Measurements from ENCODE around the gene MBD5. TPM values are rescaled to one million over a fixed set of nuclear protein-coding genes. Genes with fewer than 3 reads are reported as not detected.

MBD5 gene
- total and polyA plus RNA-seq, 2 donors (not counting 1 experiment from before 2014, with no cell fraction given) = 10.9 to 69.7 TPM

GRCh38 chr2:148515120-148515519, 494.2 kb downstream of the MBD5 start:
- H3K4me3 ChIP-seq (ENCODE audit: control extremely low read depth in 1 of 5, extremely low read depth in 1 of 5, insufficient read depth in 1 of 5, low read depth in 2 of 5, low read length in 4 of 5) = no peak overlapping the region
- no peaks in the 10 kb centered on the region for H3K9me3 ChIP-seq (ENCODE audit: control extremely low read depth in 1 of 3, control insufficient read depth in 2 of 3, insufficient read depth in 1 of 3, low read length in 2 of 3)
- no CpG with 5 or more reads among the region's 1 CpG for WGBS (ENCODE audit: insufficient coverage)
- intact Hi-C loops (cut with micrococcal nuclease) = no loop called here
- H4K20me1 ChIP-seq (ENCODE audit: control insufficient read depth, insufficient read depth, low read length, poor library complexity, severe bottlenecking) = no peaks in the 10 kb centered on the region
- Mint-ChIP-seq H3K4me3 (no peak overlapping the region), H3K9me3 (ENCODE audit: insufficient read depth) (no peaks in the 10 kb centered on the region), H3K27me3 (no peaks in the 10 kb centered on the region), H3K4me1 (no peaks in the 10 kb centered on the region), H3K27ac (no peak overlapping the region)
- H3K27me3 ChIP-seq (replicated peaks in 1 of 4; ENCODE audit: control extremely low read depth in 1 of 4, control insufficient read depth in 3 of 4, insufficient read depth in 4 of 4, low read length in 3 of 4) = no peaks in the 10 kb centered on the region
- no peak for DNase-seq
- H3K36me3 ChIP-seq (replicated peaks in 1 of 2; ENCODE audit: control extremely low read depth in 1 of 2, control insufficient read depth in 1 of 2, extremely low read depth in 1 of 2, insufficient read depth in 2 of 2, low read length in 1 of 2) = peaks cover 0 to 7% of the 10 kb centered on the region in 2 experiments
- no peak overlapping the region for H3K9ac ChIP-seq (ENCODE audit: low read length)
- CTCF ChIA-PET = no interaction called here
- POLR2A ChIA-PET = no interaction called here
- H3K79me2 ChIP-seq (ENCODE audit: control insufficient read depth, insufficient read depth, low read length) = no peaks in the 10 kb centered on the region
- TF ChIP-seq EZH2 (IDR thresholded peaks at IDR 0.05; ENCODE audit: borderline replicate concordance, insufficient read depth, low read depth, low read length, poor library complexity, severe bottlenecking) (no peak), CTCF (IDR thresholded peaks at IDR 0.05) (no peak)
- ATAC-seq (ENCODE audit: low read depth) = no peak
- H3K4me1 ChIP-seq (ENCODE audit: control insufficient read depth in 2 of 2, insufficient read depth in 2 of 2, low read length in 2 of 2) = no peaks in the 10 kb centered on the region
- H2AFZ ChIP-seq (ENCODE audit: insufficient read depth, low read depth, low read length, poor library complexity, severe bottlenecking) = no peak overlapping the region
- H3K4me2 ChIP-seq (replicated peaks; ENCODE audit: low read depth, low read length, poor library complexity, severe bottlenecking) = no peak overlapping the region
- no peak overlapping the region for H3K27ac ChIP-seq (ENCODE audit: low read length in 2 of 2)

GRCh38 chr2:148515976-148516375, 495.1 kb downstream of the MBD5 start:
- no peak overlapping the region for H3K4me3 Mint-ChIP-seq
- Histone ChIP-seq H4K20me1 (ENCODE audit: control insufficient read depth, insufficient read depth, low read length, poor library complexity, severe bottlenecking) (no peaks in the 10 kb centered on the region), H3K27me3 (replicated peaks in 1 of 4; ENCODE audit: control extremely low read depth in 1 of 4, control insufficient read depth in 3 of 4, insufficient read depth in 4 of 4, low read length in 3 of 4) (no peaks in the 10 kb centered on the region), H3K79me2 (ENCODE audit: control insufficient read depth, insufficient read depth, low read length) (no peaks in the 10 kb centered on the region), H3K4me1 (ENCODE audit: control insufficient read depth in 2 of 2, insufficient read depth in 2 of 2, low read length in 2 of 2) (no peaks in the 10 kb centered on the region), H3K9me3 (ENCODE audit: control extremely low read depth in 1 of 3, control insufficient read depth in 2 of 3, insufficient read depth in 1 of 3, low read length in 2 of 3) (no peaks in the 10 kb centered on the region), H3K4me2 (replicated peaks; ENCODE audit: low read depth, low read length, poor library complexity, severe bottlenecking) (no peak overlapping the region), H2AFZ (ENCODE audit: insufficient read depth, low read depth, low read length, poor library complexity, severe bottlenecking) (no peak overlapping the region), H3K36me3 (replicated peaks in 1 of 2; ENCODE audit: control extremely low read depth in 1 of 2, control insufficient read depth in 1 of 2, extremely low read depth in 1 of 2, insufficient read depth in 2 of 2, low read length in 1 of 2) (peaks cover 0 to 7% of the 10 kb centered on the region in 2 experiments), H3K4me3 (ENCODE audit: control extremely low read depth in 1 of 5, extremely low read depth in 1 of 5, insufficient read depth in 1 of 5, low read depth in 2 of 5, low read length in 4 of 5) (no peak overlapping the region), H3K9ac (ENCODE audit: low read length) (no peak overlapping the region), H3K27ac (ENCODE audit: low read length in 2 of 2) (no peak overlapping the region)
- no peak overlapping the region for H3K27ac Mint-ChIP-seq
- H3K4me1 Mint-ChIP-seq = no peaks in the 10 kb centered on the region
- intact Hi-C loops (cut with micrococcal nuclease) = no loop called here
- ChIA-PET POLR2A (no interaction called here), CTCF (no interaction called here)
- no peak for DNase-seq
- WGBS (ENCODE audit: insufficient coverage) = no CpG with 5 or more reads among the region's 2 CpGs
- ATAC-seq (ENCODE audit: low read depth) = no peak
- TF ChIP-seq EZH2 (IDR thresholded peaks at IDR 0.05; ENCODE audit: borderline replicate concordance, insufficient read depth, low read depth, low read length, poor library complexity, severe bottlenecking) (no peak), CTCF (IDR thresholded peaks at IDR 0.05) (no peak)
- no peaks in the 10 kb centered on the region for H3K27me3 Mint-ChIP-seq
- no peaks in the 10 kb centered on the region for H3K9me3 Mint-ChIP-seq (ENCODE audit: insufficient read depth)
